Measurements from ENCODE around the gene MPC1.

DNA sequence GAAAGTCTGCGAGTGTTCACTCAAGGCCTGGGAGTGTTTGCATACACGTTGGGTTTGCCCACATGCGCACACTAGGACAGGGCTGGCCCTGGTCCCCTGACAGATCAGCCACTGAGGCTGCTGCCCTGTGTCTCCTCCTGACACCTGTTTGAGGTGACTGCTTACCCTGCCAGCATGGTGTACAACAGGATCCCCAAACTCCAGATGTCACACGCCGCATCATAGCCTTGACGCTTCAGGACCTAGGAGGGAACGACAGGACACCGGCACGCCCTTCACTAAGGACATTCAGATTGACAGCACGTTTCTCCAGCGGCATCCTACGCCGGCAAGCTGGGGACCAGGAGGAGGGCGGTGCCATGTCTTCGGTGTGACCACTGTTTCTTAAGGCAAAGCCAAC lies 37.0 kb upstream of the MPC1 start:
- TF ChIP-seq, protein P1, sequence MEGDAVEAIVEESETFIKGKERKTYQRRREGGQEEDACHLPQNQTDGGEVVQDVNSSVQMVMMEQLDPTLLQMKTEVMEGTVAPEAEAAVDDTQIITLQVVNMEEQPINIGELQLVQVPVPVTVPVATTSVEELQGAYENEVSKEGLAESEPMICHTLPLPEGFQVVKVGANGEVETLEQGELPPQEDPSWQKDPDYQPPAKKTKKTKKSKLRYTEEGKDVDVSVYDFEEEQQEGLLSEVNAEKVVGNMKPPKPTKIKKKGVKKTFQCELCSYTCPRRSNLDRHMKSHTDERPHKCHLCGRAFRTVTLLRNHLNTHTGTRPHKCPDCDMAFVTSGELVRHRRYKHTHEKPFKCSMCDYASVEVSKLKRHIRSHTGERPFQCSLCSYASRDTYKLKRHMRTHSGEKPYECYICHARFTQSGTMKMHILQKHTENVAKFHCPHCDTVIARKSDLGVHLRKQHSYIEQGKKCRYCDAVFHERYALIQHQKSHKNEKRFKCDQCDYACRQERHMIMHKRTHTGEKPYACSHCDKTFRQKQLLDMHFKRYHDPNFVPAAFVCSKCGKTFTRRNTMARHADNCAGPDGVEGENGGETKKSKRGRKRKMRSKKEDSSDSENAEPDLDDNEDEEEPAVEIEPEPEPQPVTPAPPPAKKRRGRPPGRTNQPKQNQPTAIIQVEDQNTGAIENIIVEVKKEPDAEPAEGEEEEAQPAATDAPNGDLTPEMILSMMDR (IDR thresholded peaks at IDR 0.05) = no peak
- no peak for TF ChIP-seq POLR2A (IDR thresholded peaks at IDR 0.05)

All from esophagus squamous epithelium (tissue), 4 donors.